Measurements from ENCODE around the gene MS4A4A.
"Not testable (repeated sequence)": the region's sequence is repeated elsewhere in the genome, so short reads cannot be mapped to it uniquely, and the experiment has no call there.

Gene MS4A4A

DNA sequence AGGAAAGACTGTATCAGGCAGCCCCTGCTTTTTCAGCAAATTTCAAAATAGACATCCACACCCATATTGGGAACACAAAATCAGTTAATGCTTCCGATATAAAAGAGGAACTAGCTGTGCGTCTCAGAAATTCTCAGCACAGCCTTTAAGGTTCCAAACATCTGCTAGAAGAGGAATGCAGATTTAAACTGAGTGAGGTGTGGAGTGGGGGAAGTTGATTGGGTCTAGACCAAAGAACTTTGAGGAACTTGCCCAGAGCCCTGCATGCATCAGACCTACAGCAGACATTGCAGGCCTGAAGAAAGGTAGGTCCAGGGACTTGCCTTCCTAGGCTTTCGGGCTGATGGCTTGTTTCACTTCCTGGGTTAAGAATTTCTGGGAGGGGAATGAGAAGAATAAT is at the start of gene MS4A4A:
TSS of gene MS4A4A (plus strand) at position 255 of the 400 bp plus-strand sequence. CDS start at position 265, 10 bp downstream.
- DNase-seq, result no peak

DNA sequence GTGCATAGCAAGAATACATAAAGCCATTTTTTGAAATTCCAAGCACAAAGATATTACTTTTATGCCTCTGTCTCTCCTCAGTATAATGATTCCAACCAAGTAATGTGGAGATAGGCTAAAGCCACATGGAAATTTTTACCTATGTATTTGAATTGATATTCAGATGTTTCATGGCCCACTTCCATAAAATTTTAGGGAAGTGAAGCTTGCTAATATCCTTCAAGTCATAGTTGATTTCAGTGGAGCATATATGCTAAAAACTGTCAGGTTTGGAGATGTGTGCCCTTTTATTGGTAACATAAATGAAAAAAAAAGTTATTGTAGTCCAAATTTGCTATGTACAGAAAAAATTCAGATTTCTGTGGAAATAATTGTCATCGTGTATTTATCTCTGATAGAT is 49.8 kb upstream of the MS4A4A start:
- DNase-seq, result no peak

DNA sequence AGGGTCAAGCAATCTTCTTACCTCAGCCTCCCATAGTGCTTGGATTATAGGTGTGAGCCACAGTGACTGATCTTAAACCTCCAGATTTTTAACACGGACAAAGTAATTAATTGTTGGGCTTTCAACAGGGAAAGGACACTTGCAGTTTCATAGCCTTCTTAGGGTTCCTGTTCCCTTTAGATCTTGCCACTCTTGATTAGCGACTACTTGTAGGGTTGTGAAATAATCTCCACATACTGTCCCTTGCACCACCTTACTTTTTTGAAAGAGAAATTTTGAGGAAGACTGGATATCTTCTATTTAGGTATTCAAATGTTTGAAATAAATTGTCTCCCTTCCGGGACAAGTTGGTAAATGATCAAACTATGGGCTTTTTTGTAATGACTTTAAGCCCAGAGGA is 45.1 kb upstream of the MS4A4A start:
- no peak for DNase-seq

DNA sequence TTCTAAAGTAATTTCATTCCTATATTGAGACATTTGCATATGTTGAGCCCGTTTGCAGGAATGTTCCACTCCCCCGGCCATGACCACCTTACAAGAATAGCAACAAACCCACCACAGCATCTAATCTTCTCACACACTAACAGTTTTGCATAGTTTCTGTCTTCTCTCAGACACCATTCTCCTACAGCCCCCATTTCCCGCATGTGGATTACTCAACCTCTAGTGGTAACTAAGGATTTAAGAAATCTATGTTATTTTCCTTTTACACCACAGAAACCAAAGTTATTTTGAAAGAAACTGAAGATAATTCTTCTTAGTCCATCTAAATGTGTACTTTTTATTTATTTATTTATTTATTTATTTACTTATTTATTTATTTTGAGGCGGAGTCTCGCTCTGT is 39.8 kb upstream of the MS4A4A start:
- no peak for DNase-seq

DNA sequence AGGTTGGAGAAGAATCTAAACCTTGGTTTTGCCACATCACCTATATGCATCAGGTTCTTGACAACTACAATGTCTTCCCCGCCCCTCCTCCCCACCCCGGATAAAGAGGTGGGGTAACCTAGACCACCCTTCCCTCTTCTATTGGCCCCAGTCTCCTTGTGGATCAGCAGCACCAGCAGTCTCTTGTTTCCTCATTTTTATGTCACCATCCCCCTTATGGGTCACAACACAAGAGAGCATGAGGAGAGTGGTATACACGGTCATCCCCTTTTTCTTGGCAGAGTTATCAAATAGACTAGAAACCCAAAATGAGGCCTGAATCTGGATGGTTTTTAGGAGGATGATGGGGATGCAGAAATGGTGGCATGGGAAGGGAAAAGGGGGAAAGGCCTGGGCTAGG is 38.7 kb upstream of the MS4A4A start:
- DNase-seq, result no peak

DNA sequence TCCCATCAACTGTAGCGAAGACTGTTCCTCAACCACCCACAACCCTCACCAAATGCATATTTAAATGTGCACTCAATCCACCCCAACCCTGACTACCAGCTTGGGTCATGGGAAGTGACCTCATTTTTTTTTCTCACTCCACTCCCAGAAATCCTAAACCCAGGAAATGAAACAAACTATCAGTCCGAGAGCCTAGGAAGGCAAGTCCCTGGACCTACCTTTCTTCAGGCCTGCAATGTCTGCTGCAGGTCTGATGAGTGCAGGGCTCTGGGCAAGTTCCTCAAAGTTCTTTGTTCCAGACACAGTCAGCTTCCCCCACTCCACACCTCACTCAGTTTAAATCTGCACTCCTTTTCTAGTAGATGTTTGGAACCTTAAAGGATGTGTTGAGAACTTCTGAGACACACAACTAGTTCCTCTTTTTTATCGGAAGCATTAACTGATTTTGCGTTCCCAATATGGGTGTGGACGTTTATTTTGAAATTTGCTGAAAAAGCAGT is 37.7 kb upstream of the MS4A4A start, which contains the start of gene MS4A4E:
TSS of gene MS4A4E (minus strand) at position 398 of the 500 bp plus-strand sequence. CDS start 13,082 bp downstream, outside the sequence.
- DNase-seq, result no peak

DNA sequence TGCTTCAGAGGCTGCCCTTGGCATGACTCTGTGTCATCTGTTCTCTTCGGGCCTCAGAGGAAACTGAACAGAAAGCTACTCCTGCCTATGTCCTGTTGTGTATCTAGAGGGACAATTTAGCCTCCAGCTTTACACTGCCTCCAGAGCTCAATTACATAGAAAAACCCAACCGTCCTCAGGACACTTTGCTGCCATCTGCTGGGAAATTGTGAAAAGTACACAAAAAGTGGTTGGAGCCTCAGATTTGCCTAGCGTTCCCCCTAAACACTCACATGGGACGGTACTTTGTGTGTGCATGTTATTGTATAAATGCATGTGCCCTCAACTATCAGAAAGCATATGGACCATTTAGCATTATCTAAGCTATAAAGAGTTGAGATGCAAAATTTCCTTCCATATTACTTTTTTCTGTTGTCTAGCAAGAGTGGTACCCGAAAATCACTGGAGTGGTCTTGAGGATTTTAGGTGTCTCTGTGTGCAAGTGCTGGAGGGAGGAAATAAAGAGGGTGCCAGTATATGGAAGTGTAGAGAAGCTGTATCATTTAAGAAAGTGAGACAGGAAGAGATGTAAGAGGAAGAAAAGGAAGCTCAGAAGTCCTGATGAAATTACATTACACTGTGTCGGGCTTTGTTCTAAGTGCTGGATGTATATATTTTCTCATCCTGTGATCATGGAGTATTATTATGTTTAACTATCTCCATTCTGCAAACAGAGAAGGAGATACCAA is 28.8 kb upstream of the MS4A4A start:
- DNase-seq, result no peak

DNA sequence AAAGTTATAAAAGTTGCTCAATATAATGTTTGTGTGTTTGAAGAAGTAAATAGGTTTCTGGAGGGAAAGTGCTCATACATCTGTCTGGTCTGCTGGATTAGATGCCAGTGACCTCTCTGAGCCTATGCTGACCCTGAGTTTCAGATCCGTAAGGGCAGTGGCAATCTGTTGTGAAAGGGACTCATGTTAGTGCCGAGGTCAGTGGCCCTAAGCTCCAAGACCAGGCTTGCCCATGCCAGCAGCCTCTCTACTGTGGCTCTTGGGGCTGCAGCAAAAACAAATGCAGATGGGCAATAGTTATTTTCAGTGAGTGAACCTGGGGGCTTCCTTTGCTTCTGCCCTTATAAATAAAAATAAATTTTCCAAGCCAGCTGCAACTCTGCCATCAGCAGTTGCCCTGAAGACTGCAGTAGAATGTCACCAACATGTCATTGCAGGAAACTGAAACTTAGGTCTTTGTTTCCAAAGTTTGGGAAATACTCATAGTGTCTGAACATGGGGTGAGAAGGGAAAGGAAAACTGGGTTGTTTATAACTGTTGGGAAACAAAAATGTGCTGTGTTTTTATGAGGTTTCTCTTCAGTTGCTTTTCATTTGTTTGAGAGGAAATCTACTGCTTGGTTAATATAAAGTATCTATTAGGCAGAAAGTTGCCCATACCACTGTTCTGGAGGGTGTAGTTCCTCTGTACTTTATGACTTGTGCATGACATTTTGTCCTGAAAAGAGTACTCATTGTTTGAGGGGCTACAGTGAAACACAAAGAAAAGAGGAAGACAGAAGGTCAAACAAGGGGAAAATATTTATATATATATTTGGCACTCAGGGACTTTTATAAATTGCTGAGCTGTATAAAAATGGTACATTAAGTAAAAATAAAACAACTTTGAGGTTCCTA is 28.0 kb upstream of the MS4A4A start:
- no peak for DNase-seq

DNA sequence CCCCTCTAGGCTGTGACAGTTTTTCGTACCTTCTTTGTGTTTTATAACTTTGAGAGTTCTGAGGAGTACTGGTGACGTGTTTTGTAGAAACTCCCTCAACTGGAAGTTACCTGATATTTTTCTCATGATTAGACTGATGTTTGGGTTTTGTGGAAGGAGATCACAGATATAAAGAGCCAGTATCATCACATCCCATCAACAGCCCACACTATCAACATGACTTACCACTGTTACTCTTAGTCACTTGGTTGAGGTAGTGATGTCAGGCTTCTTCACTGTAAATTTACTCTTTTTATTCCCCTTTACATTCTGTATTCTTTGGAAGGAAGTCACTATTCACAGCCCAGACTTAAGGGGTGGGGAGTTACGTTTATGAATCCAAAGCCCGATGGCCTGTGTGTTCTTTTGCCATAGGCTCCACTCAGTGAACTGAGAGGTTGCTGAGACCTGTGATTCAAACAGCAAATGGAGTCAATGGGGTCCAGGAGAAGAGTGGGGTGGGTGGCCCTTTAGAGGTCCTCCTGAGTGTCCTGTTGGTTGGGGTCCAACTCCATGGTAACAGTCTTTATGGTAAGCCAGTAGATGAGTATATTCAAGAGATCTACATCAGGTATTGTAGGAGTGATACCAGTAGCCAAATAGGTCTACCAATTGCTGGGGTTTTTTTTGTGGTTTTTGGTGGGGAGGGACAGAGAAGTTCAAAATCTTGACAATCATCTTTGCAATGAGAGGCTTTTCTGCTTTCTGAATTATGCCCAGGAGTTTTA is 22.3 kb upstream of the MS4A4A start:
- DNase-seq, result no peak

DNA sequence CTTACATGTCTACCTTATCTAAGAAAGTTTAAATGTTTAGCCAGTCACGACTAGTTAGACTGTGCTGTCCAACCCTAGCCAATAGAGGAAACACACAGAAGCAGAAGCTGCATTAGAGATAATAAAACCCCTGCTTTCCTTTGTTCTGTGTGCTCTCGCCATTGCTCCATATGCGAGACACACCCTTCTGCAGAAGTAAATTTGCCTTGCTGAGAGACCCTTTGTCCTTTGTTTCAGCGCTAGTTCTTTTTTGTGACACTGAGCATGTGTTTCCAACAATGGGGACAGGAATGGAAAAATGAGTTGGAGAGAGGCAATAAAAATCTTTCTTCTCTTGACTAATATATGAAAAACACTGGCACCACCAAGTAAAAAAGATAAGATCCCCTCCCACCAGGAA is 19.5 kb upstream of the MS4A4A start:
- DNase-seq, result no peak

DNA sequence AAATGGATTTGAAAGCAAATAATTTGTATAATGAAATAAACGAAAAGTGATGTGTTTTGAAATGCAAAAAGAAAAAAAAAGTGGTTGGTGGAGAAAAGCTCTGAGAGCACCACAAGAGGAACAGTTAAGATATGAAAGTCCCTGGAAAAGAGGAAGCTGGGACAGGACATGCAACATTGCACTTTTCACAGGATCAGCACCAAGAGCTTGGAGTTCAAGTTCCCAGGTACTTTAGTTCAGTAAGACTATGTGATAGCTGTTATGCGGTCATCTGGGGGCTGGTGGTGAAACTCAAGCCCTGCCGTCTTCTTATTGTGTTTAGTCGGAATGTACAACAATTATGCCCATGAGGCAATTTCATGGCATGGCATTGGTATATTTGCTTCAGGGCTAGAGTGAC is 17.1 kb upstream of the MS4A4A start:
- DNase-seq, result no peak

DNA sequence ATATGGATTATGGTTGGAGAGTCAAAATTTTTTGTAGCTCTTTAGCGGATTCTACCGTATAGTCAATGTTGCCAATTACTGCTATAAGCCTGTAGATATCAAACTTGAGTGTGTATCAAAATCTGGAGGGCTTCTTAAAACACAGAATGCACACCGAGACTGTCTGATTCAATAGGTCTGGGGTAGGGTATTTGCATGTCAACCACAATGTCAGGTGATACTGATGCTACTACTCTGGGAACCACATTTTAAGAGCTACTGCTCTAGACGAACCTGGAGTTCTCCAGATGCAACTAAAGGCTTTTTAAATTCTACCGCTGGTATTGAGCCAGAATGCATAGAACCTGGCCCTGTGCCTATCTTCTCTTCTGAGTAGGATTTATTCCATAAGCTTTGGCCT is 15.8 kb upstream of the MS4A4A start:
- no peak for DNase-seq

DNA sequence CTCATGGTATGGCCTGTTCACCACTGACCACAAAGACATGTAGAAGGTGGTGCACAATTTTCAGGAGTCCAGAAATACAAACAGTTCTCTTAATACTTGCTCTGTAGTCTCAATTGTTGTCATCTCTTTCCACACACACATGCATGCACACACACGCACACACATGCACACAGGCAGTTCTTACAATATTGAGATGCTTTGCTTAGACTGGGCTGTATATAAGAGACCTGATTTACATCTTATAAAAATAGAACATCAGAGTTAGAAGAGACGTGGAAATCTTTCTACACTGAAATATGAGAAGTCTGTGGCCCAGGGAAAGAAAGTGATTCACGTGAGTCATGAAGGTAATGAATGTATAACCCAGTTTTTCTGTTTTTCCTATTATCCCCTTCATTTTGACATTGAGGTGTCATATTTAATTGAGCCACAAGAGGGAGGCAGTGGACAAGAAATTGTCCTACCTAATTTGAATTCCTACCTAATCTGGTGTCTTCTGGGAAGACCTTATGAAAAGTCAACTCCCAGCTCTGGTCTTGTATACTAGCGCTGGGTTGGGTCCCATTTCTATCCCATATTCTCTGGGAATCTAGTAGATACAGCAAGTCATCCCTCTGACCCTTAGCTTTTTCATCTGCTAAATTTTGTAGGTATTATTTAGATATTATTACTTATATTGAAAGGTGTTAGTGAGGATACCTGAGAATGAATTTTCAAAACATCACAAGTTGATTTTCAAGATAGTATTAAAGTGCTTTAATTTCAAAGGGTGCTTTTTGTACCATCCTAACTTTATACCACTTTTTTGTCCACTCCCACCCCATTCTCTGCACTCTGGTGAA is 14.9 kb upstream of the MS4A4A start:
- DNase-seq, result no peak

DNA sequence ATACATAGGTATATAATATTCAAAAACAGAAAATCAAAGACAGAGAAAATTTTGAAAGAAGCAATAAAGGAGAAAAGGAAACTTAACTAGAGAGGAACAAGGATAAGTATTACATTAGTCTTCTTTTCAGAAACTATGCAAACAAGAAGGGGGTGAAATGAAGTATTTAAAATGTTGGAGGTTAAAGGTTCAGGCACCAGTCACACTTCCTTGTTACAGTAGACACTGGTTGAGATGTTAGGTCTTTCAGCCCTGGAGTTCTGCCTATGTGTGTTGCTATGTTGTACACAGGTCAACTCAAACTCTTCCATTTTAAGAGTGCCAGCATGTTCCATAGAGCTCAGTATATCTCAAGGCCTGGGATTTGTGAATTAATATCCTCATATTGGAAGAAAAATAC is 6.0 kb upstream of the MS4A4A start:
- no peak for DNase-seq

DNA sequence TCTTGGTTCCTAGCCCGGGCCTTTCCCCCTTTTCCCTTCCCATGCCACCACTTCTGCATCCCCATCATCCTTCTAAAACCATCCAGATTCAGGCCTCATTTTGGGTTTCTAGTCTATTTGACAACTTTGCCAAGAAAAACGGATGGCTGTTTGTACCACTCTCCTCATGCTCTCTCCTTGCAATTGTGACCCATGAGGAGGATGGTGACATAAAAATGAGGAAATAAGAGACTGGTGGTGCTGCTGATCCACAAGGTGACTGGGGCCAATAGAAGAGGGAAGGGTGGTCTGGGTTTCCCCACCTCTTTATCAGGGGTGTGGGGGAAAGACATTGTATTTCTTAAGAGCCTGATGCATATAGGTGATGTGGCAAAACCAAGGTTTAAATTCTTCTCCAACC is 1.0 kb downstream of the MS4A4A start:
- DNase-seq, result no peak

DNA sequence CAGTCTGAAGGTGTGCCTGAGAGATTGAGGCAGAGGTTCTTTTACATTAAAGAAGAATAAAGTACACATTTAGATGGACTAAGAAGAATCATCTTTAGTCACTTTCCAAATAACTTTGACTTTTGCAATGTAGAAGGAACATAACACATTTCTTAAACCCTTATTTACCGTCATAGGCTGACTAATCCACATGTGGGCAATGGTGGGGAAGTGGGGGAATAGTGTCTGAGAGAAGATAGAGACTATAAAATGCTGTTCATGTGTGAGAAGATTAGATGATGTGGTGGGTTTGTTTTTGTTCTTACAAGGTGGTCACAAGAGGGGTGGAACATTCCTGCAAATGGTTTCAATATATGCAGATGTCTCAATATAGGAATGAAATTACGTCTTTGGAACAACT is 1.8 kb downstream of the MS4A4A start:
- no peak for DNase-seq

DNA sequence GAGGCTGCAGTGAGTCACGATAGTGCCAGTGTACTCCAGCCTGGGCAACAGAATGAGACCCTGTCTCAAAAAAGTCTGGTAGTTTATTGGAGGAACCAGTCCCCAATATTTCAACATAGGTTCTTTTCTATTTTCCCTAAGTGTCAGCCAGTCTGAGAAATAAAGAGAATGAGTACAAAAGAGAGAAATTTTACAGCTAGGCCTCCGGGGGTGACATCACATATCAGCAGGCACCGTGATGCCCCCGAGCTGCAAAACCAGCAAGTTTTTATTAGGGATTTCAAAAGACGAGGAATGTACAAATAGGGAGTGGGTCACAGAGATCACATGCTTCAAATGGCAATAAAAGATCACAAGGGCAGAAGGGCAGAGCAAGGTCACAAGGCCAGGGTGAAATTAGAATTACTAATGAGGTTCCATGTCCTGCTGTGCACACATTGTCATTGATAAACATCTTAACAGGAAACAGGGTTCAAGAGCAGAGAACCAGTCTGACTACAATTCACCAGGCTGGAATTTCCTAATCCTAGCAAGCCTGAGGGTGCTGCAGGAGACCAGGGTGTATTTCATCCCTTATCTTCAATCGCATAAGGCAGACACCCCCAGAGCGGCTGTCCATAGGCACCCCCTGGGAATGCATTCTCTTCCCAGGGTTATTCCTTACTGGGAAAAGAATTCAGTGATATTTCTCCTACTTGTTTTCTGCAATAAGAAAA is 5.1 kb downstream of the MS4A4A start:
- DNase-seq, result not testable (repeated sequence)

DNA sequence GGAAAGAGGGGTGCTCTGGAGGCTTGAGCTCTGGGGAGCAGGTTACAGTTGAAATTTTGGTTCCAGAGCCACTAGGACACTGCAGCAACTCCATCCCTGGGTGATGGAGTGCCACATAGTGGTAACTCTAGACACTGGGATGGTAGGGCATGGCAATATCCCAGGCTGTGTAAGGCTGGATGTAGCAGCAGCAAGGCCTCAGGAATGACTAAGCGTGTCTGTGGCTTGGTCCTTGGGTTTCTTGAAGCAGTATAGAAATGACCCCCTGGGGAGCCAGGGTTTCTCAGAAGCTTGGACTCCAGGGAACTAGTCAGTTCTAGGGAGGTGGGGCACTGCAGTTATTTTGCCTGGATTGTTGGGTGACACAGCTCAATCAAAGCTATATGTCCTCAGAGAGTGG is 8.1 kb downstream of the MS4A4A start:
- no peak for DNase-seq

DNA sequence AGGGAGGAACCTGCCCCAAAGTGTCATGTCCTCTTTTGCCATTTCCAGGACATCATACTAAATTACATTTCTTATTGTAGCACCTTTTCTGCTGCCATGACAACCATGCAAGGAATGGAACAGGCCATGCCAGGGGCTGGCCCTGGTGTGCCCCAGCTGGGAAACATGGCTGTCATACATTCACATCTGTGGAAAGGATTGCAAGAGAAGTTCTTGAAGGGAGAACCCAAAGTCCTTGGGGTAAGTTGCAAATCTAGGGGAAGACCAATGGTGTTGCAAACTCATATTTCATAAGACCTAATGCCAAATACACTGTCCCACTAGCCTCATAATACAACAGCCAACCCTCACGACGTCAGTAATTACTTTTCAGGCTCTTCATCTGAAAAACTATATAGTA is 11.7 kb downstream of the MS4A4A start:
- DNase-seq, result no peak

DNA sequence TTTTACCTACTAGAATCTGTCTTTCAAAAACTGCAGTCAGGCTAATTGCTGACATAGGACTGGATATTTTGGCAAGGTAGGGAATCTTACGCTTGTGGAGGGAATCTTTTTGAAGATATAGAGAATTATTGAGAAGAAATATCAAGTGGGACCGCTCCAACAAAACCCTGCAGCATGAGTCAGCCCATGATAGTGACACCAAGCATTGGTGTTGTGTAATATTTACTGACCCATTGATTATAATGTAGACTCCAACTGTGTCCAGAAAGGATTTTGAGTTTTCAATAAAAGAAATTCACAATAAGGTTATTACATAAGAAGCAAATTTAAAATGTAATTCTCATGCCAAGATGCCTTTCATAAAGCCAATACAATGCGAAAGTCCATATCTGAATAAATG is 20.7 kb downstream of the MS4A4A start:
- no peak for DNase-seq

DNA sequence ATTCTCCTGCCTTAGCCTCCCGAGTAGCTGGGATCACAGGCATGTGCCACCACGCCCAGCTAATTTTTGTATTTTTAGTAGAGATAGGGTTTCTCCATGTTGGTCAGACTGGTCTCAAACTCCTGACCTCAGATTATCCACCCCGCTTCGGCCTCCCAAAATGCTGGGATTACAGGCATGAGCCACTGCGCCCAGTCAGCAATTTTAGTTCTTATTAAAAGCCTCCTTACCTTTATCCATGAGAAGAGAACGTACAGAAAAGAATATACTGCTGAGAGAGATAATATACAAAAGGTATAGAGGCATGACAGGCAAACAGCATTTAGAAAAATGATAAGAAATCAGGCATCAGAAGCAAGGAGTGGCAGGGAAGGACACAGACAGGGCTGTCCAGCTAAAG is 21.4 kb downstream of the MS4A4A start:
- DNase-seq, result not testable (repeated sequence)

DNA sequence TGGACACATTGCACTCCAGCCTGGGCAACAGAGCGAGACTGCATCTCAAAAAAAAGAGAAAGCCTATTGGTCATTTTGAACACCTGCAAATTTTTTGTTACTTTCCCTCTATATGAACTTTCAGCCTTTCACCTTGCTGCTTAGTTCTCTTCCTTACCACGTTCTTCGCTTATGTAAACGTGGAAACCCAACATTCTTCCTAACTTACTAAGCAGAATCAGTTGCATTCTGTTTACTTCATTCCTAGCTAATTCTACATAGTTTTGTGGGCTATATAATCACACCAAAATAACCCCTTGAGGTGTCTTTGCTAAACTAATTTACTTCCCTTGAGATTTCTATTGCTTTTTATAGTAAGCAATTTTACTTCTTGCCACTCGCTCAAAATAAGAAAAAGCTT is 23.2 kb downstream of the MS4A4A start:
- DNase-seq, result no peak
